ENCODE measurements around the gene HDAC9. TPM values are rescaled to one million over a fixed set of nuclear protein-coding genes. Genes with fewer than 3 reads are reported as not detected.

HDAC9 gene
- polyA plus RNA-seq, 1 donor, result 18.6 TPM

GRCh38 chr7:18597754-18598153, 102.2 kb downstream of the HDAC9 start:
- DNase-seq, result no peak

- DNase-seq, result no peak
Observed at GRCh38 chr7:18607025-18607424, 111.5 kb downstream of the HDAC9 start.

GRCh38 chr7:18610331-18610948, 114.9 kb downstream of the HDAC9 start:
- DNase-seq, result peak; percentile 8

DNA sequence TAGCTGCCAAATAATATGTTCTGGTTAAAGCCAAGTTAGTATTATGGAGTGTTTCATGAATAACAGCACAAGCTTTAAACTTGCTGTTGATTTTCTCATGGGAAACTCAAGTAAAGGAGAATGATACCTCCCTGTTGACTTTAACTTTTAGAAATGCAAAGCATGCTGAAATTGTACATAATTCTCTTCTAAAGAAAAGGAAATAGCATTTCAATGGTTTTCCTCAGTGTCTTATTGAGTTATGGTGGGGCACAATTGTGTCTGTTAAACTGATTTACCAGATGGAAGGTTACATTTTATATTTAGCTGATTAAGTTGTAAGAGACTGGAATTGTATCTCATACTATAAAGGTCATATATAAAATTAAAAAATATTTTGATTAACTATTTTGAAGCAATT, 119.3 kb downstream of the HDAC9 start:
- DNase-seq, result no peak

GRCh38 chr7:18619311-18619710, 123.8 kb downstream of the HDAC9 start:
- no peak for DNase-seq

GRCh38 chr7:18623389-18623788, 127.8 kb downstream of the HDAC9 start:
- DNase-seq, result no peak

- no peak for DNase-seq
Observed at GRCh38 chr7:18624459-18624858, 128.9 kb downstream of the HDAC9 start.

DNA sequence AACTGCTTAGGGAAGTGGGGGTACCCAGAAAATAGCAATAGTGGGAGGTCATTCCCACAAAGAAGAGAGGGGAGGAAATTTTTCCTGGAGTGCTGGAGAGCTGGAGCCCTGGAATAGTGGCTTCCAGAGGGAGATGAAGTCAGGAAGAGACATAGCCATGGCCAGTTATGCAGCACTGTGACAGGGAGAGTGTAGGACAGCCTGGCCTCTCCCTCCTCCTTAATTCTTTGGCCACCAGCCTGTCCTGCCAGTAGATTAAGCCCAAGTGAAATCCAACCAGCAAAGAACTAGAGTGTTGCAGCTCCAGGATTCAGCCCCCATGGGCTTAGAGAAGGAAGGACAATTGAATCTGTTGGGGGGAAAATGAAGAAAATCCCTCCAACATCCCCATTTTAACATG, 130.5 kb downstream of the HDAC9 start:
- DNase-seq, result no peak

DNA sequence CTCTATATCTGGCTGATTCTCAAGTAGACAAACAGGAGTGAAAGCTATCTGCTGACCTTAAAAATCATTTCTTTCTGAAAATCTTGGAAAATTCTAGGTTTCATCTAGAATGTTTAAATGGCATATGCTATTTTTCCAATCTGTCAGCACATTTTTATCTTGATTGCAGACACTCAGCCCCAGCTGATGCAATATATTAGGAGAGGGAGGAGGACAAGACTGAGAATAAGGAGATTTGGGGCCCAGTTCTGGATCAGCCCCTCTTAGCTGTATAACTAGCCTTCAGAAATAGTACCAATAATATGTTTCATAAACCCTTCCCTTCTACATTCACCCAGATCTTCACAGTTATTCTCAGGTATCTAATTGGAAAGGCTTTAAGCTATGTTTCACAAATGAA, 131.2 kb downstream of the HDAC9 start:
- no peak for DNase-seq

DNA sequence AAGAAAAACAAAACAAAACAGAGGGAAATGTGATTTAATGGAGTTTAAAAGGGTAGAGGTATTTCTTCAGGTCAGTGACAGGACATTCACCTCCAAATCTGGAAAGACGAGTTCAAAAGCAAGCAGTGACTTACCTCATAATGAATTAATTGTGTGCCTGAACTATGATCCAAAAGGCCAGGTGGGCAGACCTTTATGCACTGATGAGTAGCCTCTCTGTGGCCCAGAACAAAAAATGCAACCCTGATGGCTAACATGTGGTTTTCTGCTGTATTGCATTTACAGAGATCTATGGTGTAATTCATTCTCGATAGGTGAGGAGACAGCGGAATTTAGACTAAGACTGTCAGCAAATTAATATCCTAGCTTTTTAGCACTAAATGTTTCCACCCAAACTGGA, 142.0 kb downstream of the HDAC9 start:
- no peak for DNase-seq

- peak; percentile 29 for DNase-seq
Observed at GRCh38 chr7:18638594-18639452, 143.3 kb downstream of the HDAC9 start.

GRCh38 chr7:18639711-18640110, 144.2 kb downstream of the HDAC9 start:
- DNase-seq, result no peak

DNA sequence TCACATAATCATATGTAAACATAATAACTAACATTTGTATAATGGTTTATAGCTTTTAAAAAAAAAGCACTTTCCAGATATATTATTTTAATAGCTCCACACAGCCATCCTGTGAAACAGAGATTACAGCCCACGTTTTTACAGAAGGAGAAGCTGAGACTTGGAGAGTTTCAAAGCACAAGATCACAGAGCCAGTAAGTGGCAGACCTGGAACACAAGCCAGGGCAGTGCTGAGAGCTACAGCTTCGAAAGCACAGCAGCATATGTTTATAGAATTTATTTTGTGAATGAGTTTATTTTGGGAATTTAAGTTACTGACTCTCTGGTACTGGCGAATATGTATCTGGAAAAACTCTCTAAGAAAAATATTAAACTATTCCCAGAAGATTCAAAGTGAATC, 149.4 kb downstream of the HDAC9 start:
- no peak for DNase-seq

DNA sequence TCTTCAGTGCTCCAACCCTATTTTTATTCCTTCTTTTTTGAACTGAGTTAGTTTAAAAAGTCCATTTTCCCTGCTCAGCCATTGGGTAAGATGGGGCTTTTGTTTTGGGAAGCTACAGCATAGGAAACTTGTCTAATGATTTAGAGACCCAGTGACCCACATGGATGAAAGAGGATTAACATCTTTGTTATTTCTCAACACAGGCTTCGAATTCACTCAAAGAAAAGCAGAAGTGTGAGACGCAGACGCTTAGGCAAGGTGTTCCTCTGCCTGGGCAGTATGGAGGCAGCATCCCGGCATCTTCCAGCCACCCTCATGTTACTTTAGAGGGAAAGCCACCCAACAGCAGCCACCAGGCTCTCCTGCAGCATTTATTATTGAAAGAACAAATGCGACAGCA, 152.0 kb downstream of the HDAC9 start:
- DNase-seq, result no peak

DNA sequence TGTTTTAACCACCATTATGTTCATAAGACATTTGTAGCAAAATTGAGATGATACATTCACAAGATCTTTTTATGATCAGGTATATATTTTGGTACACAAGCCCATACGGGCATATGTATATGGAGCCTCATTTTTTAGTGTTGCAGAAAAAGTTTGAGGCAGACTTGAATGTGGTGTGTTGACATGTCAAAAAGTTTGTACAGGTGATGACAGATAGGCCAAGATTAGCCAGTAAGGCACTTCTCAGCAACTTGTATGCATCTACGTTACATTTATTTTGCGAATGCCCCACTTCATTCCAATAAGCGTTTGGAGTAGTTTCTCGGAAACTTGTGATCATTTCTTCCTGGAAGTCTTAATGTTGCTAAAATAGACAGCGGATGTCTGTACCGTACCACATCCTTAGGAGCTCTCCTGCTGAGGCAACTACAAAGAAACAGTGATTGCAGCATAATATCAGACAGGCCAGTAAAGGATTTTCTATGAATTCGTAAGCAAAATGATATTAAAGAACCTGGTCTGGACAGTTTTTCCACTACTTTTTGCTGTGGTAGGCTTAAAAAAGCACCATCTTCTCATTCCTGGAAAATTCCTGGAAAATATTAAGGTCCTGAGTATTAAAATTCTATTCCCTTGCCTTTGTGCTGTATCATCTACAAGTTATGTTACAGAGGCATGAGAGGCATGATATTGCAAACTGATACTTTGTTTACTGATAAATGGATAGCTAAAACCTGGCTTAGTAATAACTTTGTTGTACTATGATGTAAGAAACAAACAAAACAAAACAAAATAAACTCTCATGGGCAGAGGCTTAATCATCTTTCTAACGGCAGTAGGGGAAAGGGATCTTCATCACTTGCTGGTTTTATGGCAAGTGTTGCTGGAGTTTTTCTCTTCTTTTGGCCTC, 153.6 kb downstream of the HDAC9 start:
- DNase-seq, result no peak

- DNase-seq, result no peak
Observed at GRCh38 chr7:18653381-18654155, 158.0 kb downstream of the HDAC9 start.

- DNase-seq, result no peak
Observed at GRCh38 chr7:18654709-18655108, 159.2 kb downstream of the HDAC9 start.

DNA sequence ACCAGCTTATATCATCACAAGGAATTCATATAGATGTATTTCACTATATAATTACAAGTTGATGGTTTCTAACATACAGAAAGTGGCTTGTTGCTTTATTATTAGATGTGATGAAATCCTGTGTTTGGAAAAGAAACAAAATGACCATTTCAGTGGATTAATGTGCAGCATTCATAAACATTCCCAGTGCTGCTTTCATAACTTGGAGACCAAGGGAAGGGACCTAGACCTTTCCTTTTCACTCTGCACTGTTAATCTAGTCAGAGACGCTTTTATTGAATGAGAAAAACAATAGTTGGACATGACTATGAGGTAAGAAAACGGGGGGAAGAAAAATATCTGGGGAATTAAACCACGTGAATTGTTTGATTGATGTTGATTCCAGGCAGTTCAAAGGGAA, 160.0 kb downstream of the HDAC9 start:
- DNase-seq, result no peak

- DNase-seq, result no peak
Observed at GRCh38 chr7:18655912-18656311, 160.4 kb downstream of the HDAC9 start.

GRCh38 chr7:18656362-18656761, 160.8 kb downstream of the HDAC9 start:
- DNase-seq, result no peak

DNA sequence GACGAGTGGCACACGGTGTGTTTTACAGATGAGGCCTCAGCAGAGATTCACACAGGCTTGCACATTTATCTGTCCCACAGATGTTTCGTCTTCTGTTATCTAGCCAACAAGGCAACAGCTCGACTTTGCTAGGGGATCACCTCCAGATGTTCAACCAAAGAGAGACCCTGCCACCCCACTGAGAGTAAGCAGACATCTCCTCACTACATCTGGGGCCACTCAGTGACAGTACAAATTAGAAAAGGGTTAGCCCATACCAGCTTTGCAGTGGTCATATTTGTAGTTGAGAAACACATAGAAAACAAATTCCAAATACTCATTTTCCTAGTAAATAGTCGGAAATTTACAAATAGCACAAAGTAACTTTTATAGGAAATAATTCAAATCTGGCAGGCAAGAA, 164.2 kb downstream of the HDAC9 start:
- no peak for DNase-seq

DNA sequence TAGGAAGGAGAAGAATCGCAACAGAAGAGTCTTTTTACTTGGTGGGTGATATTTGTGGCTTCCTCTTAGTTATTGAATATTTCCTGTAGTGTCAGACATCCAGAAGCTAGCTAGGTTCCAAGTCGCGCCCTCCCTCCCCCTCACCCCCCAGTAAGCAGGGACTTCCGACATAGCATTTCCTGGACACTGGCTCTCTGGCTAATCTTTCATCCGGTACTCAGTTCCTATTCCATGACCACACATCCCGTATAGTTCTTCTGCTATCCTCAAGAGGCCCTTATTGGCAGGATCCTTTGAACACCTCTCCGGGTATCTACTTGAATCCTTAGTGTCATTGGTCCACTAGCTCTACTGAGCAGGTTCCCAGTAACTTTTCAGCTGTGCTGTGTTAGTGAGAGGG, 167.8 kb downstream of the HDAC9 start:
- no peak for DNase-seq

Measured in hindlimb muscle (tissue), 1 donor.